Smooth muscle cell (in vitro differentiated cells): Measurements from ENCODE around the gene PDLIM5. TPM values are rescaled to one million over a fixed set of nuclear protein-coding genes. Genes with fewer than 3 reads are reported as not detected.
A peak's percentile ranks its signal among the peaks of the same experiment; 100 is the strongest.

ENCODE experiments used
- DNase-seq: peaks from one replicate; lab custom pipeline; 2025; ENCODE audit not compliant: unreplicated experiment; lab: John Stamatoyannopoulos, UW
- H2AFZ ChIP-seq: fragments of 200-600 bp; sonication (generic); 2 replicates; pipeline ENCODE4 v1.6.0; 2016; ENCODE audit warnings: antibody characterized with exemption, low read depth, mild to moderate bottlenecking
- H3F3A ChIP-seq: fragments of 200-600 bp; sonication (generic); 2 replicates; pipeline ENCODE4 v1.6.0; 2017; ENCODE audit warnings: antibody characterized with exemption, low read depth
- H3K27ac ChIP-seq: fragments of 200-600 bp; sonication (generic); 2 replicates; pipeline ENCODE4 v1.5.1; 2016; ENCODE audit warnings: low read depth, mild to moderate bottlenecking
- H3K27me3 ChIP-seq: fragments of 200-600 bp; sonication (generic); 2 replicates; pipeline ENCODE4 v1.6.1; 2016; ENCODE audit warnings: low read depth, mild to moderate bottlenecking
- H3K36me3 ChIP-seq: fragments of 200-600 bp; sonication (generic); 2 replicates; pipeline ENCODE4 v1.5.1; 2016; ENCODE audit warnings: low read depth
- H3K4me1 ChIP-seq: fragments of 200-600 bp; sonication (generic); 2 replicates; pipeline ENCODE4 v1.5.1; 2016; ENCODE audit warnings: low read depth
- H3K4me2 ChIP-seq: fragments of 200-600 bp; sonication (generic); 2 replicates; pipeline ENCODE4 v1.6.0; 2016; ENCODE audit warnings: mild to moderate bottlenecking
- H3K4me3 ChIP-seq: fragments of 200-600 bp; sonication (generic); 2 replicates; pipeline ENCODE4 v1.5.1; 2016; ENCODE audit warnings: mild to moderate bottlenecking
- H3K79me2 ChIP-seq: fragments of 200-600 bp; sonication (generic); 2 replicates; pipeline ENCODE4 v1.6.0; 2016; ENCODE audit warnings: low read depth, mild to moderate bottlenecking
- H3K9ac ChIP-seq: fragments of 200-600 bp; sonication (generic); 2 replicates; pipeline ENCODE4 v1.6.0; 2016; ENCODE audit warnings: low read depth
- H3K9me3 ChIP-seq: fragments of 200-600 bp; sonication (generic); replicated peaks from 2 replicates; pipeline ENCODE4 v1.5.1; 2016; ENCODE audit warnings: low read depth
- H4K20me1 ChIP-seq: fragments of 200-600 bp; sonication (generic); 2 replicates; pipeline ENCODE4 v1.6.0; 2016; ENCODE audit warnings: low read depth
- WGBS: methylation state at CpG from one replicate; pipeline ENCODE4 v1.1.7; 2016; ENCODE audit warnings: low lambda C conversion rate; 5-methylcytosine and 5-hydroxymethylcytosine counted together
- polyA plus RNA-seq: library from polyadenylated mRNA; unstranded; fragments of >200 nt; fragmentation: Nextera tagmentation; extraction: Ambion mirVana; gene quantifications from 2 replicates; pipeline ENCODE4 v1.2.1, GENCODE V29; 2016
- total RNA-seq: library from RNA; depleted of rRNA; stranded (reverse); fragments of >200 nt; gene quantifications from 2 replicates; pipeline ENCODE4 v1.2.3, GENCODE V29; 2014
- TF ChIP-seq, protein P1 (sequence below): fragments of 200-600 bp; sonication (generic); IDR thresholded peaks from 2 replicates; pipeline ENCODE4 v1.5.1; 2017; ENCODE audit warnings: borderline replicate concordance, mild to moderate bottlenecking, antibody characterized with exemption; ENCODE audit not compliant: insufficient read depth, poor library complexity, severe bottlenecking

Gene PDLIM5
- total and polyA plus RNA-seq, 2 experiments from 2014 or later: 129 to 150 TPM

DNA sequence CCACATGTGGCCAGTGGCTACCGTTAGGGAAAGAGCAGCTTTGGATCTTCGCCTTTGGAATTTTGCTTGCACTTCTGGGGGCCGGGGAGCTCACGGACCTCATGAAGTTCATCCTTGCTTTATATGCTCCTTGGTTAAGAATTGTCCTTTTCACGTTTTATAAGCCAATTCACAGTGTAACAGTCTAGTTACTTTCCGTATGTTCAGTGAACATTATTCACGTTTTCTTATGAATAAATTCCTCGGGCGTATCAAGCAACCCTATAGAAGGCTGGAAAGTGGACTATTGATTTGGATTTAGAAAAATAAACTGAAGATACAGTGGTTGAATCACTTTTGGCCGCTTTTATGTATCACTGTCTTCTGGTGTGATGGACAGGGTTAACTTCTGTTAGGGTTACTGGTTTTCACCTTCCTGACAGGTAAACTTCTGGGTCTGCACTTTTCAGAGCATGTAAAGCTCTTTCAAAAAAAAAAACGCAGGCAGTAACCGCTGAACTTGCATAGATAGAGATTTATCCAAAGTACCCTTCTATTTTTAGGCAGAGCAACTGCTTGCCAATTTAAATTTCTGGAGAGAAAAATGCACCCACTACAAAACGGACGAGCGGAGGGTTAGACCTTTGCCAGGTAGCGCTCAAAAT, 569 bp upstream of the PDLIM5 start:
- no peak for DNase-seq
- H2AFZ ChIP-seq: peak overlapping the region; percentile 97
- H3K4me1 ChIP-seq: peaks cover 38% of the 10 kb centered on the region
- H3F3A ChIP-seq: peaks cover 9% of the 10 kb centered on the region
- peaks cover 33% of the 10 kb centered on the region for H4K20me1 ChIP-seq
- H3K27me3 ChIP-seq: no peaks in the 10 kb centered on the region
- peak overlapping the region; percentile 87 for H3K4me3 ChIP-seq
- H3K27ac ChIP-seq: no peak overlapping the region
- peaks cover 44% of the 10 kb centered on the region for H3K79me2 ChIP-seq
- H3K4me2 ChIP-seq: peak overlapping the region; percentile 87
- WGBS: 28% methylated on average over 16 of the region's 16 CpGs
- peak overlapping the region; percentile 30 for H3K9ac ChIP-seq
- TF ChIP-seq, protein P1, sequence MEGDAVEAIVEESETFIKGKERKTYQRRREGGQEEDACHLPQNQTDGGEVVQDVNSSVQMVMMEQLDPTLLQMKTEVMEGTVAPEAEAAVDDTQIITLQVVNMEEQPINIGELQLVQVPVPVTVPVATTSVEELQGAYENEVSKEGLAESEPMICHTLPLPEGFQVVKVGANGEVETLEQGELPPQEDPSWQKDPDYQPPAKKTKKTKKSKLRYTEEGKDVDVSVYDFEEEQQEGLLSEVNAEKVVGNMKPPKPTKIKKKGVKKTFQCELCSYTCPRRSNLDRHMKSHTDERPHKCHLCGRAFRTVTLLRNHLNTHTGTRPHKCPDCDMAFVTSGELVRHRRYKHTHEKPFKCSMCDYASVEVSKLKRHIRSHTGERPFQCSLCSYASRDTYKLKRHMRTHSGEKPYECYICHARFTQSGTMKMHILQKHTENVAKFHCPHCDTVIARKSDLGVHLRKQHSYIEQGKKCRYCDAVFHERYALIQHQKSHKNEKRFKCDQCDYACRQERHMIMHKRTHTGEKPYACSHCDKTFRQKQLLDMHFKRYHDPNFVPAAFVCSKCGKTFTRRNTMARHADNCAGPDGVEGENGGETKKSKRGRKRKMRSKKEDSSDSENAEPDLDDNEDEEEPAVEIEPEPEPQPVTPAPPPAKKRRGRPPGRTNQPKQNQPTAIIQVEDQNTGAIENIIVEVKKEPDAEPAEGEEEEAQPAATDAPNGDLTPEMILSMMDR: no peak
- H3K9me3 ChIP-seq: no peaks in the 10 kb centered on the region
- H3K36me3 ChIP-seq: peaks cover 2% of the 10 kb centered on the region

DNA sequence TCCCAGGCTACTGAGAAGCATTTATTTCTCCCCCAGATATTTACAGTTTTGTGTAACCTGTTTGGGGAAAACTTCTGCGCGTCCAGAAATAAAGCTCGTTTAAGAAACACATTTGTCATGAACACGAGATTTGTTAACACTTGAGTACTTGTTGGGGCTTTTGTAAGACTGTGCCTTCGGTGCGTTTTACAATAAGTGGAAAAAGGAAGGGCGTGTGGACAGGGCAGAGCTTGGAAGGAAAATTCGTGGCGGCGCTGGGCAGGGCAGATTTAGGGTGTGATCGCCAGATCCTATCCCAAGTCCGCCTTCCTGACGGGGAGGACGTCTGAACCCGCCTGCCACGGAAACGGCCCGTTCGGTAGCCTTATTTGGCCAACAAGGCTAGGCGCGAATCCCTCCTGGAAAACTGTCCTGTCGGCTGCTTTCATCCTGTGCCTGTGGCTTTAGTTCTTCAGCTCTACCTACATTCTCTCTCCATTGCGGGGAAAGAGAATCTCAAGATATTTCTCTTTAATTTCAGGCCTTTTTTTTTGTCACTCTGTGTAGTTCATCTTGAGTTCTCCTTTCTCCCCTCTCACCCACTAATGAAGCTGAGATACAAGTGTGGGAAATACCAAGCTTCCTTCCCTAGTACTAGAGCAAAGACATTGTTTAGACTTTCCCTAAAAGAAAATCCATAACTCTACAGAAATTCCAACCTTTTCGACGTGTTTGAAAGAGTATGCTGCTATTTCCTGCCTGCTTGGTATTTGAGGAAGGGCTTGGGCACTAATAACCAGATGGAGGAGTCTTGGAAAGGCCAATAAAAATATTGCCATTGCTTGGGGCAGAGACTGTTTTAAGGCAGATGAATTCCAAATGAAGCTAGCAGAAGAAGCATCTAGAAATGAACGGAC, 982 bp downstream of the PDLIM5 start:
- Histone ChIP-seq H4K20me1 (peaks cover 49% of the 10 kb centered on the region), H3K4me1 (peaks cover 47% of the 10 kb centered on the region), H3K9ac (peak overlapping the region; percentile 91), H3K79me2 (peaks cover 60% of the 10 kb centered on the region), H3K4me3 (peak overlapping the region; percentile 87), H3K36me3 (peaks cover 9% of the 10 kb centered on the region), H3K27ac (peak overlapping the region; percentile 77), H3K9me3 (no peaks in the 10 kb centered on the region), H3F3A (peaks cover 9% of the 10 kb centered on the region), H3K4me2 (peak overlapping the region; percentile 87), H3K27me3 (no peaks in the 10 kb centered on the region), H2AFZ (peak overlapping the region; percentile 75)
- peak; percentile 20 for DNase-seq
- WGBS: under 1% methylated on average over 26 of the region's 26 CpGs
- TF ChIP-seq, protein P1: no peak

DNA sequence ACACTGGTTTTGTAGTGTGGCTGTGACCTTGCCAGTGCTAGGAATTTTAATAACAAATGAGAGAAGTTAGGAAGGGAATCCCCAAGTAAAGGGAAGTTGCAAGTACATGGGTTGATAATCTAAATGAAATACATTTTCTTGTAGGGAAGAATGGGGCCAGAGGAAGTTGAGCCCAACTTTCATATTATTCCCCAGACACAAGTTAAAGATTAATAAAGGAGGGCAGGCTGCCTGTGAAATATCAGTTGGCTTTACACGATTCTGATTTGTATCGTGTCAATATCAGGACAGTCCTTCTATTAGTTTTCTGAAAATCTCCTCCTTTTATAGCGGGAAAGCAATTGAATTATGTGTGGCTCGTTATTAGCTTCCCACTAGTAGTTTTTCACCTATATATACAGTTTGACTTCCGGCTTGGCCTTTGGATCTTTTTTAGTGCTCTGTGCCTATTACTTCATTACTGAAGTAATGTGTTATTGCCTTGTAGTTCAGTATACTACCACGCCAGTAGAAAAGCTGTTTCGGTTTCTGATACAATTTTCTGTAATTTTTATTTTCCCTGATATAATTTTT, 1.7 kb downstream of the PDLIM5 start:
- TF ChIP-seq, protein P1: no peak
- no peaks in the 10 kb centered on the region for H3K9me3 ChIP-seq
- peaks cover 48% of the 10 kb centered on the region for H3K4me1 ChIP-seq
- DNase-seq: no peak
- no peaks in the 10 kb centered on the region for H3K27me3 ChIP-seq
- H3F3A ChIP-seq: peaks cover 4% of the 10 kb centered on the region
- peak overlapping the region; percentile 91 for H3K9ac ChIP-seq
- peak overlapping the region; percentile 87 for H3K4me3 ChIP-seq
- peak overlapping the region; percentile 87 for H3K4me2 ChIP-seq
- peaks cover 9% of the 10 kb centered on the region for H3K36me3 ChIP-seq
- H3K79me2 ChIP-seq: peaks cover 67% of the 10 kb centered on the region
- H3K27ac ChIP-seq: peak overlapping the region; percentile 77
- H4K20me1 ChIP-seq: peaks cover 55% of the 10 kb centered on the region
- H2AFZ ChIP-seq: no peak overlapping the region
- WGBS: 47% methylated on average over 7 of the region's 7 CpGs
